VCaP (cell line): ENCODE results near the gene CPN2.

Experiments used
- H3K27ac ChIP-seq: fragments of 450-650 bp; 2 replicates; pipeline ENCODE4 v1.5.1; 2017
- TF ChIP-seq, protein P1 (sequence below): fragments of 450-650 bp; conservative IDR thresholded peaks from 2 replicates; pipeline ENCODE4 v1.5.1; 2017; ENCODE audit warnings: mild to moderate bottlenecking, moderate library complexity

CPN2 gene

DNA sequence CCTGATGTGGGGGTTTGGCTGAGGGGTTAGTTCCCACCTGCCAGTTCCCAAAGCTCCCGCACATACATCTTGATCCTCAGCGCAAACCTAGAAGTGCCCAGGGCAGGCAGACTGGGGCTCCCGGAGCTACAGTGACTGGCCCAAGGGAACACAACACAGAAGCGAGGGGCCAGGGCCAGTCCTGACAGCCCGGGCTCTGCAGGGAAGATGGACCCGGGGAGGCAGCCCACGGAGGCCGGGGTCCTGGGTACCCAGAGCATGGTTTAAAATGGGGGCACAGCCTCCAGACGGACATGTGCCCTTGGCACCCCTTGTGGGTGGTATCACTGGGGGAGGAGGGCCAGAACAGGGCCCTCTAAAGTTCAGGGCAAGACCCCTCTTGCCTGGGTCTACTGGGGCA lies 5.1 kb downstream of the CPN2 start:
- TF ChIP-seq, protein P1, sequence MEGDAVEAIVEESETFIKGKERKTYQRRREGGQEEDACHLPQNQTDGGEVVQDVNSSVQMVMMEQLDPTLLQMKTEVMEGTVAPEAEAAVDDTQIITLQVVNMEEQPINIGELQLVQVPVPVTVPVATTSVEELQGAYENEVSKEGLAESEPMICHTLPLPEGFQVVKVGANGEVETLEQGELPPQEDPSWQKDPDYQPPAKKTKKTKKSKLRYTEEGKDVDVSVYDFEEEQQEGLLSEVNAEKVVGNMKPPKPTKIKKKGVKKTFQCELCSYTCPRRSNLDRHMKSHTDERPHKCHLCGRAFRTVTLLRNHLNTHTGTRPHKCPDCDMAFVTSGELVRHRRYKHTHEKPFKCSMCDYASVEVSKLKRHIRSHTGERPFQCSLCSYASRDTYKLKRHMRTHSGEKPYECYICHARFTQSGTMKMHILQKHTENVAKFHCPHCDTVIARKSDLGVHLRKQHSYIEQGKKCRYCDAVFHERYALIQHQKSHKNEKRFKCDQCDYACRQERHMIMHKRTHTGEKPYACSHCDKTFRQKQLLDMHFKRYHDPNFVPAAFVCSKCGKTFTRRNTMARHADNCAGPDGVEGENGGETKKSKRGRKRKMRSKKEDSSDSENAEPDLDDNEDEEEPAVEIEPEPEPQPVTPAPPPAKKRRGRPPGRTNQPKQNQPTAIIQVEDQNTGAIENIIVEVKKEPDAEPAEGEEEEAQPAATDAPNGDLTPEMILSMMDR, result no peak
- no peak overlapping the region for H3K27ac ChIP-seq

DNA sequence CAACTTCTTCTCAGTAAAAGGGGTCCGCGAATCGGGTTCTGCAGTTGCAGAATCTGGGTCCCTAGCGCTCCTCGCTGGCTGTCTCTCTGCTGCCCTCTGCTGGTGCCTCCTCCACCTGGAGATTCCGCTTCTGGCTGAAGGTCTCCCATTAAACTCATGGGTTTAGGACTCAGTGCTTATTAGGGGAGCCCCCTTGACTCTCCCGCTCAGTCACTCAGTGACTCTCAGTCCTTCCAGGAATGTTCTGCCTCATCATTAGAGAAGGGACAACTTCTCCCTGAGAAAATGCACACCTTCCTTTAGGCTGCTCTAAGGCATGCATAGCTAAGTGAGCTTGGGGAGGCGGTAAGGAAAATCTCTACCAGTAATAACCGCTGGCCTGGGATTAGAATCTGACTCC lies 7.1 kb downstream of the CPN2 start:
- TF ChIP-seq, protein P1, result peak; percentile 98
- H3K27ac ChIP-seq, result no peak overlapping the region

DNA sequence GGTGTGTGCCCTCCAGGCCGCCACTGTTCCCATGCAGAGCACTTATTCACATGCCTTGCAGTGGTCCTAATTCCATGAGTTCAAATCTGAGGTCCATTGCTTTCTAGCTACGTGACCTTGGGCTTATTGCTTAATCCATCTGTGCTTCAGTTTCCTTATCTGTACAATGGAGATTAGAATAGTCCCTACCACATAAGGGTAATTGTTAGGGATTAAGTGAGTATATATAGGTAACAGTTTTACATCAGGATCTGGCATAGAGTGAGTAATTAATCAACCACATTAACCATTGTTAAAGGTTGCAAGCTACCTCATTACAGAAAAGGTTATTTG lies 7.6 kb downstream of the CPN2 start:
- TF ChIP-seq, protein P1, result no peak
- H3K27ac ChIP-seq, result no peak overlapping the region

DNA sequence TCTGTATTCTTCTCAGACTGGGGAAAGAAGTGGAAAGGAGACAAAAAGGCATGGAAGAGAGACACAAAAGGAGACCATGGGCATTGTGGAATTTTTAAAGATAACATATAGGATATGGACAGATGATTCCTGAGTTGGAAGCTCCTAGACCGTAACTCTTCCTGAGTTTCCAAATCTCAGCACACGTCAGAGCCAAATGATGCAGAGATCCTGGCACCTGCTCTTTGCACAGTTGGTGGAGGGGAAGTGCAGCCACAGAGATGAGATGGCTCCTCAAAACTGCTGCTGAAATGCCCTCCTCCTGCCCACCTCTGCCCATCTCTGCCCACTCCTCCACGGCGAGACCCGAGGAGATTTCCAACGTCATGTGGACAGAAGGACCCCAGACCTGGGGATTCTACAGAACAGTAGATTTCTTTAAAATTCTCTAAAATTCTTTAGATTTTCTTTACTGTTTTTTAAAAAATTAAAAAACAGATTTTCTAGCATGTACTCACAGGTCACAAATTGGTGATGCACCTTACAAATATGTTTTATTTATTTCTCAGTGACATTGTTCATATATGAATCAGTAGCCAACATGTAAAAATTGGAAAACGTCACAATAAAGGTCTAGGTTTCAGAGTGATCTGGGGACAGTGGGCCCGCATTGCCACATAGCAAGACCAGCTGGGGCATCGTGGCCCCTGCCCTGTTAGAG lies 8.1 kb downstream of the CPN2 start:
- no peak overlapping the region for H3K27ac ChIP-seq
- TF ChIP-seq, protein P1, result no peak

DNA sequence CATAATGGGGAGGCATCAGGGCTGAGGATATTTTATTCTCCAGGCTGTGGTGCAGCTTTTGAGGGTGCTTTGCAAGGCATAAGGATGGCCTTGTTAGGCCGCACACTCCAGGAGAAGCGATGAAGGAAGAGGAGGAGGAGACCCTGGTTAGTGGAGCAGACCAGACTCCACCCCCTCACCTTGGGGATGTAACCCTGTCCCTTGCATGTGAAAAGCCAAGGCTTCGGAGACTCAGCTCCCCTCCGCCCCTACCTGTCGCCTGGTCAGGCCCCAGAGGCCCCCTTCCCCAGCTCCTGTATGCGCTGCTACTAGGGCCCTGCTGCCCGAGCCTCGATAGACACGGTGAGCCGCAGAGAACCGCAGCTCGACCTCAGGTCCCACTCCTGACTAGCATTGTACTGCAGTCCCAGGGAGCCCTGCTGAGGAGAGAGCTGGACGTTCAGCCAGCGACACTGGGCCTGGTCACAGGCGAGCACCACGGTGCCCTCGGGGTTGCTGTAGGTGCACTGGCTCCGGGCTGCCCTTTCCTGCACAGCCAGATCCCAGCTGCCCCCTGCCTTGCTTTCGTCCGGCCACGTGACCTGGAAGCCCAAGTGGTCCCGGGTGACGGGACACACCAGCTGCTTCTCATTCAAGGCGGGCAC lies 10.2 kb downstream of the CPN2 start:
- TF ChIP-seq, protein P1, result no peak

DNA sequence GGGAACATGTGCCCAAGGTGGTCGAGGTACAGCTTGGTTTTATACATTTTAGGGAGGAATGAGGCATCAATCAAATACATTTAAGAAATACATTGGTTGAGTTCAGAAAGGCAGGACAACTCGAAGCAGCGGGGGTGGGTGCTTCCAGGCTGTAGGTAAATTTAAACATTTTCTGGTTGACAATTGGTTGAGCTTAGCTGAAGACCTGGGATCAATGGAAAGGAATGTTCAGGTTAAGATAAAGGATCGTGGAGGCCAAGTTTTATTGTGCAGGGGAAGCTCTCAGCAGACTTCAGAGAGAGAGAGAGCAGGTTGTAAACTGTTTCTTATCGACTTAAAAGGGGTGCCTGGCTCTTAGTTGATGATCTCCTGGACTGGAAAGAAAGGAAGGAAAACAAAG lies 11.3 kb downstream of the CPN2 start:
- no peak overlapping the region for H3K27ac ChIP-seq
- TF ChIP-seq, protein P1, result no peak

More for the DNA sequence above, 10.2 kb downstream of the CPN2 start:
- H3K27ac ChIP-seq, result no peak overlapping the region

DNA sequence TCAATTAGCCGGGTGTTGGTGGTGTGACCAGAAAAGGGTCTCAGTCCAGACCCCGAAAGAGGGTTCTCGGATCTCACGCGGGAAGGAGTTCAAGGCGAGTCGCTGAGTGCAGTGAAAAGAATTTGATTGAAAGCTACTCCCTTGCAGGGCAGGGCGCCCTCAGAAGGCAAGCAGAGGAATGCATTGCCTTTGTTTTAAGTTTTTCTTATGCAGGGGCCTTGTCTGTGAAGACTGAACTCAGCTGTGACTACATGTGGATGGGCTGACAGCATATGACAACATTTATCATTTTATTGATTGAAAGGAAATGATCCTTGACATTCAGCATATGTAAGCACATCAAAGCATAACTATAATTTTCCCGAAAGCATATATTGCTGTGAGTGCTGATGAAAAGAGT lies 11.8 kb downstream of the CPN2 start:
- no peak overlapping the region for H3K27ac ChIP-seq
- TF ChIP-seq, protein P1, result no peak
